Measurements from ENCODE around the gene P2RX6. TPM values are rescaled to one million over a fixed set of nuclear protein-coding genes. Genes with fewer than 3 reads are reported as not detected.

The P2RX6 gene
- total RNA-seq, 1 donor = 3.5 TPM

- DNase-seq (ENCODE audit: low read depth) = no peak
Observed at GRCh38 chr22:20995329-20996030, 19.5 kb upstream of the P2RX6 start.

DNA sequence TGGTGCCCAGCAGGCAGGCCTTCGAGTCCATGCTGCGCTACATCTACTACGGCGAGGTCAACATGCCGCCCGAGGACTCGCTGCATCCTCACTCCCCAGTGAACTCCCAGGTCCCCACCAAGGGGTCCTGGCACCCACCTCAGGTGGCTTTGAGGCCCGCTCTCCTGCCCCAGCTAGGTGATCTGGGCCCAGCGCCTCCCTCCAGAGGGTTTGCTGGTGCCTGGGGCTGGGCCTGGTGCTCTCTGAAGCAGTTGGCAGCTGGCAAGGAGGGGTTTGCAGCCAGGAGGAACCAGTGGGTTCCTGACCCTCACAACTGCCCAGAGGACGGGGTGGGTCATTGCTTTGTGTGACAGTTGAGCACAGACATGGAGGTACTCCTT lies 18.9 kb upstream of the P2RX6 start:
- TF ChIP-seq CTCF (IDR thresholded peaks at IDR 0.05; ENCODE audit: insufficient read depth, low read depth, low read length) = no peak
- no peak overlapping the region for H3K4me3 ChIP-seq (ENCODE audit: low read depth, low read length)
- no peak for DNase-seq (ENCODE audit: low read depth)

More at GRCh38 chr22:20995329-20996030, 19.5 kb upstream of the P2RX6 start:
- TF ChIP-seq CTCF (IDR thresholded peaks at IDR 0.05; ENCODE audit: insufficient read depth, low read depth, low read length) = no peak
- H3K4me3 ChIP-seq (ENCODE audit: low read depth, low read length) = no peak overlapping the region

GRCh38 chr22:20996598-20997535 lies 18.1 kb upstream of the P2RX6 start:
- no peak for DNase-seq (ENCODE audit: low read depth)
- no peak overlapping the region for H3K4me3 ChIP-seq (ENCODE audit: low read depth, low read length)
- TF ChIP-seq CTCF (IDR thresholded peaks at IDR 0.05; ENCODE audit: insufficient read depth, low read depth, low read length) = no peak

GRCh38 chr22:20997536-20998257 lies 17.3 kb upstream of the P2RX6 start:
- H3K4me3 ChIP-seq (ENCODE audit: low read depth, low read length) = no peak overlapping the region
- no peak for TF ChIP-seq CTCF (IDR thresholded peaks at IDR 0.05; ENCODE audit: insufficient read depth, low read depth, low read length)
- DNase-seq (ENCODE audit: low read depth) = no peak

DNA sequence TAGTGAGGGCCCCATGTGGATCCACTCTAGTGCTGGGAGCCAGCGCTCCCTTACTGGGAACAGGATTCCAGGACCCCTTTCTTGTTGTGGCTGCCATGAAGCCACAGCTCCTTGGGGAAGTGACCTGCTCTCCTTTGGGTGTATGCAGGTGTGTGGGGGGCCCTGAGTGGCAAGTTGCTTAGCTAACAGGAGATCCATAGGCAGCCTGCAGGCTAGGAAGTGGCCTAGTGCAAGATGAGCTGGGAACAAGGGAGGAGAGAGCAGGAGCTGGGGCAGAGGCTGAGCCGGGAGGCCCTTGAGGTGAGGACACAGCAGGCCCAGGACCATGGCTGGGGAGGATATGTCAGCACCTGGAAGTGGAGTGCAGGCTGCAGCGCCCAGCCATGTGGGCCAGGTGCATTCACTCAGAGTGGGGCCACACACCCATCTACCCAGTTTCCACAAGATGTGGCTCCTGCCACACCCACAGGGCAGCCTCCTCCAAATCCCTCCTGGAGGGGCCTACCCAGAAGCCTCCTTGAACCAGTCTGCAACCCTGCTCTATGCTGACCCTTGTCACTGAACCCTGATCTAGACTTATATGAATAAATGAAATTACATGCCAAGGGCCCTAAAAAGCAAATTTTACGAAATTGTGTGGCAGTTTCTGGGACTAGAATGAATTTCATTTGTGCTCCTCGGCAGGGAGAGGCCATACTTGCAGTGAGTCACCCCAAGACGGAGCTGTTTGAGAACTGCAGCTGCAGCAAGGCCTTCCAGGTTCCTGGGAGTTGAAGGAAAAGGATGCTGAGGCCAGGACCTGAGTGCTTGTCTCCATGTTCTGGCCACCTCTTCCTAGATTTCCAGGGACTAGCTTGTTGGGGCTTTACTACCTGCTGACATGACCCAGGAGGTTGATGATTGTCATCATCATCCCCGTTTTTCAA lies 16.3 kb upstream of the P2RX6 start:
- TF ChIP-seq CTCF (IDR thresholded peaks at IDR 0.05; ENCODE audit: insufficient read depth, low read depth, low read length) = no peak
- no peak overlapping the region for H3K4me3 ChIP-seq (ENCODE audit: low read depth, low read length)
- no peak for DNase-seq (ENCODE audit: low read depth)

Data from fibroblast of villous mesenchyme (primary cell).